H1 (cell line): ENCODE data around the gene BORCS8. TPM values are rescaled to one million over a fixed set of nuclear protein-coding genes. Genes with fewer than 3 reads are reported as not detected.

Source experiments
- CHD7 ChIP-seq: fragments of 300-600 bp; sonication (generic); IDR thresholded peaks from 2 replicates; pipeline ENCODE4 v1.7.1; 2012; ENCODE audit warnings: low read length, moderate library complexity, mild to moderate bottlenecking, inconsistent platforms; ENCODE audit not compliant: insufficient replicate concordance
- KDM4A ChIP-seq: IDR thresholded peaks from one replicate; pipeline ENCODE4 v1.7.1; 2012; ENCODE audit warnings: low read depth, mild to moderate bottlenecking, moderate library complexity, low read length, inconsistent platforms; ENCODE audit not compliant: severe bottlenecking
- polyA plus RNA-seq, 7 experiments: library from polyadenylated mRNA; depleted of rRNA in 3 of 7; stranded (reverse) in 5 of 7; unstranded in 2 of 7; fragments of >200 nt in 5 of 7; fragments of 200-250 nt in 2 of 7; gene quantifications; 1 replicate in 5 of 7; 2 replicates in 1 of 7; 4 replicates in 1 of 7; pipeline versions ENCODE4 v1.2.1 to v1.2.3, GENCODE V29; 2011 to 2013; ENCODE audit warnings: missing spikeins in 2 of 7, mixed read lengths in 2 of 7
- total RNA-seq: library from RNA; stranded (reverse); fragmentation: NEBNext Ultra II Directional; extraction: Animal tissue kit (Norgen Biotek cat#: 25700); gene quantifications from 2 replicates; pipeline ENCODE4 v1.2.1, GENCODE V29; 2021

The BORCS8 gene
- total and polyA plus RNA-seq, 2 of the 8 experiments (the other 6 are each of a cell fraction or from before 2014, with no cell fraction given), result 15.0 to 15.9 TPM

GRCh38 chr19:19131989-19132388 lies 60.0 kb downstream of the BORCS8 start (continued):
- TF ChIP-seq CHD7 (no peak), KDM4A (no peak)
